Small intestine (tissue), 4 donors: ENCODE results near the gene SHLD1. TPM values are rescaled to one million over a fixed set of nuclear protein-coding genes. Genes with fewer than 3 reads are reported as not detected.

Experiments used
- polyA plus RNA-seq, 4 donors: library from polyadenylated mRNA; stranded (reverse) in 3 of 4; unstranded in 1 of 4; fragments of 200-250 nt in 3 of 4; fragments of 120-200 nt in 1 of 4; gene quantifications; one replicate each; pipeline versions ENCODE4 v1.2.1 to v1.2.3, GENCODE V29; 2013
- donor health status: healthy with polysubstance abuse.
- donor health status: Bipolar disorder and iron deficiency.
- donor health status: healthy.

The SHLD1 gene
- polyA plus RNA-seq, 4 donors, result 12.3 to 19.2 (median 17.0) TPM

Other genes with a start within 250 kb of the SHLD1 start
- gene GPCPD1, start 139.4 kb upstream of the SHLD1 start, polyA plus RNA-seq, result 10 to 100 TPM in 3 of 4 donors, 1 to 10 TPM in 1; 9.5 to 29.1 (median 14.8) TPM
- 10 to 100 TPM in 2 of 4 donors, 1 to 10 TPM in 2; 4.1 to 34.5 (median 10.2) TPM for gene CHGB, start 161.1 kb downstream of the SHLD1 start, polyA plus RNA-seq
- 10 to 100 TPM in 2 of 4 donors, 1 to 10 TPM in 2; 6.2 to 10.3 (median 8.6) TPM for gene TRMT6, start 200.1 kb downstream of the SHLD1 start, polyA plus RNA-seq
- gene MCM8, start 200.3 kb downstream of the SHLD1 start, polyA plus RNA-seq, result 10 to 100 TPM in 1 of 4 donors, 1 to 10 TPM in 3; 1.6 to 12.2 (median 4.2) TPM